Stimulated activated CD8-positive, alpha-beta memory T cell treated with anti-CD3 and anti-CD28 coated beads, Interleukin-12 subunit alpha, Interleukin-12 subunit beta, amount 100 ng/mL, for 1 hour (primary cell): Measurements from ENCODE around the gene DCDC2.
"Not testable (repeated sequence)": the region's sequence is repeated elsewhere in the genome, so short reads cannot be mapped to it uniquely, and the experiment has no call there.

Experiments used
- DNase-seq: peaks from one replicate; pipeline ENCODE4 v3.0.0-alpha.2; 2020; ENCODE audit warnings: low read depth

DCDC2 gene

DNA sequence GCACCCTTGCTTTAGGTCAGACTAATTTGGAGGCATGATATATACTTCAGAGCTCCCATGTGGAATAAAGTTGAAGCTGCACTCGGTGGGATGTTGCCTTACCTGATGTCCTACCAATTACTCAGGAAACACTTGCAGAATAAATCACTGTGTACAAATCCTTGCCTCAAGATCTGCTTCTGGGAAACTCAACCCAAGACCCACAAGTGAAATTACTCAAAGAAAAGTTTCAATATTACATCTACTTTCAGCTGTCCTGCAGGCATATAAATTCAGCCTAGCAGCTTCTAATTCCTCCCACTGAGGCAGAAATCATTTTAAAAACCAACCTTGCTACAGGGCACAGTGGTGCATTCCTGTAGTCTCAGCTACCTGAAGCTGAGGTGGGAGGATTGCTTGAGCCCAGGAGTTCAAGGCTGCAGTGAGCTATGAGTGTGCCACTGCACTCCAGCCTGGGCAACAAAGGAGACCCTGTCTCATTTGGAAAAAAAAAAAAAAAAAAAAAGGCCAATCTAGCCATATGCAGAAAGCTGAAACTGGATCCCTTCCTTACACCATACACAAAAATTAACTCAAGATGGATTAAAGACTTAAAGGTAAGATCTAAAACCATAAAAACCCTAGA is 20.7 kb upstream of the DCDC2 start:
- no peak for DNase-seq

DNA sequence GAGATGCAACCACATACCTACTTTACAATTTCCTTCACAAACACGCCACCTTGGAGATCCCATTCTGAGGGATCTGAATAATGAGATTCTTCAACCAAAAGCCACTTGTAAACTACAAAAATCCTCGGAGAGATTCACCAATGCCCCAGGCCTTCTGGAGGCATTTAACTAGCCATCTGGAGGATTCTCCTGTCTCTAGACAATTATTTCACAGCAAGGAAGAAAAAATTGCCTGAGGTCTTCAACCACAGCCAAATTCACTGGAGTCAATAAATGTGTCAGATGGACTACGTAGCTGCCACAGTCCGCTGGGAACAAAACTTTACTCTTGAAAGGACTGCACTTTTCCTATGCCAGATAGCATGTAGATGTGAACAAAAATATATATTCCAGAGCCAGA is 19.0 kb upstream of the DCDC2 start:
- DNase-seq = no peak

DNA sequence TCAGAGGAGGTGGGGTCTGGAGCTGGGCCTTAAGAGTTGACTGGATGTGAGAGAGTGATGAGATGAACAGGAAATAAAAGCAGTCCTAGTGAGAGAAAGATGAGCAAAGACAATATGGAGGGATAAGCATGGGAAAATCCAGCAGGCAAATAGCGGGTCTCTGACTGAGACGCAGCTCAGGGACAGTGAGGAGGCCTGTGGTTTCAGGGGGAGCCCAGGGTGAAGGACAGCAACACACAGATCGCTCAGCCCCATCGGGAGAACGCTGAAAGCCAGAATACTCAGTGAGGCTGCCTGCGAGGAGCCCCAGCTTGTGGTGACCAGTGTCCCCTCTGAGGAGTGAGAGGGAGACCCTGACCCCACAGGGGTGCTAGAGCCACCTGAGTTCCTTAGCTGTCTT is 16.8 kb upstream of the DCDC2 start:
- no peak for DNase-seq

DNA sequence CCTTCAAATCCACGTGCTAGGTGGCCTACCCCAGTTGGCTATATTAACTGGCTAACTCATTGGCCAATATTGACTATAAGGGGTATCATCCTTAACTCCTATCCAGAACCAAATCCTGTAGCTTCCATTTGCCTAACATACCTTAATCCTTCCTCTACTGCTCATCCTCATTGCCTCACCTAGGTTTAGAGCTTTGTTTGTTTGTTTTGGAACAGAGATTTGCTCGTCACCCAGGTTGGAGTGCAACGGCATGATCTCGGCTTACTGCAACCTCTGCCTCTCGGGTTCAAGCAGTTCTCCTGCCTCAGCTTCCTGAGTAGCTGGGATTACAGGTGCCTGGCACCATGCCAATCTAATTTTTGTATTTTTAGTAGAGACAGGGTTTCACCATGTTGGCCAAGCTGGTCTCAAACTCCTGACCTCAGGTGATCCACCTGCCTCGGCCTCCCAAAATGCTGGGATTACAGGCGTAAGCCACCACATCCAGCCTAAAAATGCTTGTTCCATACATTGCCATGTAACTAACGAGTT is 7.3 kb upstream of the DCDC2 start:
- DNase-seq = not testable (repeated sequence)

DNA sequence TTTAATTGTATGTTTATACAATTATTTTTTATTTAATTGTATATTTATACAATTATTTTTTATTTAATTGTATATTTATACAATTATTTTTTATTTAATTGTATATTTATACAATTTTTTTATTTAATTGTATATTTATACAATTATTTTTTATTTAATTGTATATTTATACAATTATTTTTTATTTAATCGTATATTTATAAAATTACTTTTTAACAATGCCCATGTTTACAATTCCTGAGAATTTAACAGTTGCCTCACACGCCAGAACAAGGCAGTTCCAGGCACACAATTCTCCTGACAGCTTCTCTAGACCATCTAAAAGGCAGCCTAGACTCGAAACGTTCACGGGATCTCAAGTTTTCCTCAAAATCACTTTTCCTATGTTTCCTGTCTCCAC is 4.5 kb upstream of the DCDC2 start:
- DNase-seq = not testable (repeated sequence)

DNA sequence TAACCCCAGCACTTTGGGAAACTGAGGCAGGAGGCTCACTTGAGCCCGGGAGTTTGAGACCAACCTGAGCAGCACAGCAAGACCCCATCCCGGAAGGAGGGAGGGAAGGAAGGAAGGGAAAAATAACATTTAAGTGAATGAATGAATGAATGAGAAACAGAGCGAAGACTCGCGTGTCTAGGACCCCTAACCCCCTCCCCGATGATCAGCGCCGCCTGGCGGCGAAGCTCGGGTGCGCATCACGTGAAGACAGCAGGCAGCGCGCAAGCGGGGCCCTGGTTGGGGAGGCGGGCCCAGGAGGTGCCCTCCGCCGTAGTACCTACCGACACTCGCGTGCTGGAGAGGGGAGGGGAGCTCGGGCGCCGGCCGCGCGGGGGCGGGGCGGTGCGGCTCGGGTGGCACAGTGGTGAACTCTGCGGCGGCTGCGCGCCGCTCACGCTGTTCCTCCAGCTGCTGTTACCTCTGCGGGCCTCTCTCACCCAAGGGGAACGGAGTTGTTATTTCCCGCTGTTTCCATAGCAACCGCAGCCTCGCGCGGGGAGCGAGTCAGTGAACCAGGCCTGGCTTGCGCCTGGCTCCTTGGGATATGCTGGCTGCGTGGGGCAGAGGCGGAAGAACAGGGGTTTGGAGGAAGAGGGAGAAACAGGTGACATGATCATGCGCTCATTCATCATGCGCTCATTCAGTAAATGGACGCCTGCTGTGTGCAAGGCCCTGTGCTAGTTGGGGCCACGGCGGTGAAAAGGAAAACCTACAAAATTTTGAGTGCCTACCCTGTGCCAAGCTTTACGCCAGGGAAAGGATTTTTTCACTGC is 2.0 kb upstream of the DCDC2 start:
- peak; percentile 51 for DNase-seq

DNA sequence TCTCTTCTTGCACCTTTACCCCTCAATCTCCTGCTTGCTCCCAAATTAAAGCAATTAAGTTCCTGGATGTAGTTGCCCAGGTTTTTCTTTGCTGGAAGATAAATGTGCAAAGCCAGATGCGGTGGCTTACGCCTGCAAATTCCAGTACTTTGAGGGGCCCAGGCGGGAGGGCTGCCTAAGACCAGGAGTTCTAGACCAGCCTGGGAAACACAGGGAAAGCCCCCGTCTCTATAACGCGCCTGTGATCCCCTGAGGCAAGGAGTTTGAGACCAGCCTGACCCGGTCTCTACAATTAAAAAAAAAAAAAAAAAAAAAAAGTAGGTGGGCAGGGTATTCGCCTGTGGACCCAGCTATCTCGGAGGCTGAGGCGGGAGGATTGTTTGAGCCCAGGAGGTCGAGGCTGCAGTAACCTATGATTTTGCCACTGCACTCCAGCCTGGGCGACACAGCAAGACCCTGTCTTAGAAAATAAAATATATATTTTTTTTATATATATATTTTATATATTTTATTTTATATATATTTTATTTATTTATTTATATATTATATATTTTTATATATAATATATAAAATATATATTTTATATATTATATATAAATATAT is 461 bp upstream of the DCDC2 start:
- no peak for DNase-seq

DNA sequence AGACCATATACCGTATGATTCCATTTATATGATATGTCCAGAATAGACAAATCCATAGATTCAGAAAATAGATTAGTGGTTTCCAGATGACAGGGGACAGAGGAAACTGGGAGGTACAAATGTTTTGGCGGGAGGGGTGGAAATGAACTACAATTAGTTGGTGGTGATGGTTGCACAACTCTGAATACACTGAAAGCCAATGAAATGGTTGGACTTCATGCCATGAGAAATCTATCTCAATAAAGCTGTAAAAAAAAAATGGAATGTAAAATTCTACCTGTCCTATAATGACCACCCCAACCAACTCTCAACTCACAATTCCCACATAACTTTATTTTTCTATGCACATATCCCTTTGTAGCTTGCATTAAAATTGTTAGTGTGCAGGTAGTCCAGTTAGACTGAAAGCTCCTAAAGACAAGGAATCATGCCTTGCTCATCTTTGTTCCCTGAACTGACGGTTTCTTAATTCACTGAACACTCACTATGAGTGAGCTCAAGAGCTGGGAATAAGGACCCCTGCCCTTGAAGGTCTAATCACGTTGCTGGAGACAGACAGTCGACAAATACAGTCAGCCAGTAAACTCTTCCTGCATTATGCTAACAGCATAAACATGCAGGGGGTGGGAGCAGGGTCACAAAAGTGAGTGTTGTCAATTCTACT is 1.4 kb downstream of the DCDC2 start:
- DNase-seq = no peak

DNA sequence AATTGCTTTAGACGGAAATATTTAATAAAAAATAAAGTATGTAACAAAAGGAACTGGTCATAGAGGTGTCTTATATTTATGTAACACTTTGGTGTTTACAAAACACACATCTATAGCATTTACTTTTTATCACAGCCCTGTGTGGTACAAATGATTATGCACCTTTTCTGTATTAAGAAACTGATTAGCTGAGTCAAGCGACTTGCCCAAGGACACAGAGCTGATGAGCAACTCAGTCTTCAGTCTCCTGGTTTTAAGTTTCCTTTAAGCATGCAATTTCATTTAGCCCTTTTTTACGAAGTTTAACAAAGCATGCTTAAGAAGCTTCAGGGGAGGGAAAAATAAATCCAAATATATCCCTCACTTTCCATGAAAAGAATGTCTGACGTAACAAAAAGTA is 2.5 kb downstream of the DCDC2 start:
- DNase-seq = no peak

DNA sequence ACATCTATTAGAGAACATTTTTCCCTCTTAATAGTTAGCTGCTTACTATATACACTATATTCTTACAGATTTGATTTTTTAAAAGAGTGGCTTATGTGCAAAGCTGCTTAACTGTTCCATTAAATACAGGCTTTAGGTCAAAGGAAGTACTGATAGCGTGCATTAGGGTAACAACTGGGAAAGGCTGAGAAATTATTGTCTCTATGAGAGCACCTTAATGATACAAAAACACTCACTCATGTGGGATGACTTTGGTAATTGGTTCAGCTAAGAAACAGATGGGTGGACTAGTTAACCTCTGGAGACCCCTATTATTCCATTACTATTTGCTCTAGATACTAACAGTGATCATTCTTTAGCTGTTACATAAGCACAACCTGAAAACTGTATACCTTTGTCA is 4.0 kb downstream of the DCDC2 start:
- no peak for DNase-seq

DNA sequence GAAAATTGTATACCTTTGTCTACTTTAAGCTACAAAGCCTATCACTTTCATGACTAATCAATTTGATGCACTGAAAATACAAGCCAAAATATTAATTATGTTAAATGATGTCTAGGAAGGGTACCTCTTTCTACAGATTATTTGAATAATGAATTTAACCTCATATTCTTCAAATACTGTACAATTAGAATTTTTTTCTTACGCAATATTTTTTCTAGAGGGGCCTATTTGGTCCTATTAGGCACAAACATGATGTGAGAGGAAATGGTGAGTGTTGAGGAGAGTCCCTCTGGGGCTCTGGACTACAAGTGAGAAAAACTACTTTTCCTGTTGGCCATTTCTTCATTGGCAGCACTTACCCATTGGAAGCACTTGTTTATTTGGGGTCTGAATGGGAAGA is 5.4 kb downstream of the DCDC2 start:
- DNase-seq = no peak

DNA sequence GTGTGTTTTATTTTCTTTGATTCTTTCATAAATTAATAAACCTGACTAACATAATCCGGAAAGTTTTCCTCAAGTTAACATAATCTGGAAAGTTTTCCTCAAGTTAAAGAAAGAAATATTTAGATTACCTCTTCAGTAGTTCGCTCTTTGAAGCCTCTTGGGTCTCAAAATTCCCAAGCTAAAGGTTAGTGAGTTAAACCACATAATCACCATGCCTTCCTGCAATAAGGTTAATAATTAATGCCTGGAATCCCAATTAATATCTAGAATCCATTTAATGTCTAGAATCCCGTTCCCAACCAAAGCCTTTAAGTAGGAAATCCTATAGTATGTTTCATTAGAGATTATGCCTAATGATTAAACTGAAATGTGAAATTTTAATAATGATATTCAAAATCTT is 12.9 kb downstream of the DCDC2 start:
- no peak for DNase-seq

DNA sequence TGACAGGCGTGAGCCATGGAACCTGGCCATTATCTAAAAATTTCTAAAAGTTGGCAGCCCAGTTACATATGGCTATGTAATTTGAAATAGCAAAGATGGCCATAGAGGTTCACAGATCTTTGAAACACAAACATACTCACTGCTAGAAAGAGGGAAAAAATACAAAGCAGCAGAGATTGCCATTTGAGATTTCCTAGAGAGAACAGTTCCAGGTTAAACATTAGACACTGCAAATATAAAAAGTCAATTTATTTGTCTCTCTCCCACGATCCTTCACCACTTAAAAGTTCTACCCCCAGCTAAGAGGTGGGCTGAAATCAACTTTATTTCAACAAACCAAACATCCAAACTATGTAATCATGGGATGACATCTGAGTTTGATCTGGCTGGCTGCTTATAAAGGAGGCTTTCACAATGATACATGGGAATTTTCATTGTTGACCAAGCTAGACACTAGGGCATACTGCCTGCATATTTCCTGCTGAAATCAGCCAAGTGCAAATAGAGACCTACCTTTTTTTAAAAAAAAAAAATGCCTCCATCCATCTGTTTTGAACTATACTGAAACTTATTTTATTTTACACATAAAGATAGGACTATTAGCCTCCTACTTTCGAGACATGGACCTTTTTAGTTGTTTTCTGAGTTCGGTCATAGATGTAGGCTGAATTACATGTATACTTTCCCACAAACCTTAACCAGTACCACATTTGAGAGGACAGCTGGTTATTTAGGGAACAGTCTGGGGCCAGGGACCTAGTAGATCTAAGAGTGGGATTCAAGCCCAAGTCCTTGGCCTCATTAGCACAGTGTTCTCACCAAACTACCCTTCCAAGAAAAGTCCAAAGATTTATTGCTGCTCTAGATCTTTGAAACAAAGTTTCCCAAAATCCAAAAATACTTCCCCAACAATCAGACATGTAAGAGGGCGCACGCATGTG is 16.6 kb downstream of the DCDC2 start:
- DNase-seq = no peak

DNA sequence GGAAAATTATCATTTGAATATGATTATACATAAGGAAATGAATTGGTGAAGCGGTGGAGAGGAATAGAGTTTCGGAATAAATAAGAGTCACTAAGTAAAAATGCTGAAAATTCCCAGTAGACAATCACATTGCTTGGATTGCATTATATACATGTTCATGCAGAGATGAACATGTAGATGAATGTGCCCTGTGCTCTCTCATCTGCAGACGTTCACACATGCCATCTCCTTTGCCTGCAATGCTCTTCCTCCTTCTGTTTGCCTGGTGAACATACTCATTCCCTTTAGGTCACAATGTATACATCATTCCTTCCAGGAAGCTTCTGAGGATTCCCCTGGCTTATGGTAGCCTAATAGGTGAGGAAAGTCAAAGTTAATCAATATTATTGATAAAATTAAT is 17.9 kb downstream of the DCDC2 start:
- DNase-seq = no peak

DNA sequence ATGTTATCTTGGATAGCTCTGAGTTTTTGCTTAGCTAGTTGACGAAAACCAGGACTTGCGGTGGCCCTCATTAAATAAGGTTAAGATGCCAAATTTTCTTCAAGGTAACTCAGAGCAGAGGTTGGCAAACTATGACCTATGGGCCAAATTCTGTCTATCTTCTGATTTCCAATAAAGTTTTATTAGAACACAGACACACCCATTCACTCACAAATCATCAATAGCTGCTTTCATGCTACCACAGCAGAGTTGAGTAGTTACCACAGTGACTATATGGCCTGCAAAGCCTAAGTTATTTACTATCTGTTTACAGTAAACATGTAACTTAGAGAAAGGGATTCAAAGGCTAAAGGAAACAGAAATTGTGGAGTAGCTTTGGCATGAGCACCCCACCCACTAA is 23.6 kb downstream of the DCDC2 start:
- DNase-seq = no peak

DNA sequence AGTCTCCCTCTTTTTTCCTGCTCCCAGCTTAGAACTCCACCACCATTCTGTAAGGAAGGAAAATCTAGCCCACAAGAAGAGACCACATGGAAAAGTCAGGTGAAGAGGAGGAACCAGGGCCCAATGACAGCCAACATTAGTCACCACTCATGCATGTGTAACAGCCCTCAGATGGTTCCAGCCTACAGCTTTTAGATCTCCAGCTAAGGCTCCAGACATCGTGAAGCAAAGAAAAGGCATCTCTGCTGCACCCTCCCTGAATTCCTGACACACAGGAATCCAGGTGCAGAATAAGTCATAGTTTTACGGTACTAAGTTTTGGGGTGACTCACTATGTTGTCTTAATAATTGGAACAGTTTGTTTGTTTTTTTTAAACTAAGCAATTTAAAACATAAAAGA is 25.5 kb downstream of the DCDC2 start:
- DNase-seq = no peak

DNA sequence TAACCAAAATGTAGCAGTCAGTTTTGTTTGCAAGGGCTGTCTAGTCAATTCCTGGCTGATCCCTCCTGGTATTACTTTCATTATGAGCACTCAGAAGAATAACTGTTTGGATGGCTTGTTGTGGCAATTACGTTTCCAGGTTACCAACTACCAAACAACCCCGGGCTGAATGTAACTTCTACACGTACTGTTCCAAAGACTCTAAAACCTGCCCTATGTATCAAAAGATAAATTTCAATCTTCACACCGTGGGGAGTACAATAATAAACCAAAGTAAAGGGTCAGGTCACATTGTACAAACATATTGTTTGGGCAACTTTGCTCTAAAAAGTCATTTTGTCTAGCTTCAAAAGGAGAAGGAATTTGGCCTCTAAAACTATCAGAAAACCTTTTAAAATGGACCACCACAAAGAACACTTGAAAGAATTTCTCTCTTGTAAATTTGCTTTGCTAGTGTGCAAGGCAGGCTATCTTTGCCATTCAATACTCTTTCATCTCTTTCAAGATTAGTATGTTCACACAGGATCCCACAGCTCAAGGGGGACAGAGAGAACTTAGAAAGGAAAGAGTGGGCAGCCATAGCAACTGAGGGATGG is 27.6 kb downstream of the DCDC2 start:
- DNase-seq = no peak

DNA sequence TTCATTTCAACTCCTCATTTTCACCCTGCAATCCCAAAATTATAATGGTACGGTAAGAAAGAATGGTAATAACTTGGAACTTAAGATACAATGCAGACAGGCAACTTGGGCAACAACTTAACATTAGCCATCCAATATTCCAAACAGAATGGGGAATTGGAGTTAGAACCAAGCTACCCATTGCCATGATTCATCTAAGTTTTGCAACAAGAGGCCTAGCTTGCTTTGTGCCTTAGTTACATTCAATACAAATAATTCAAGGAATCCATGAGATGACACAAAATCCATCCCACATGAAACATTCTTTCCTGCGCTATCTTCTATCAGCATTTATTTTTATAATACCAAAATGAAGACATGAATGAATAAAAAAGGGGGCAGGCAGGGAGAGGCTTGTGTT is 28.4 kb downstream of the DCDC2 start:
- DNase-seq = no peak

DNA sequence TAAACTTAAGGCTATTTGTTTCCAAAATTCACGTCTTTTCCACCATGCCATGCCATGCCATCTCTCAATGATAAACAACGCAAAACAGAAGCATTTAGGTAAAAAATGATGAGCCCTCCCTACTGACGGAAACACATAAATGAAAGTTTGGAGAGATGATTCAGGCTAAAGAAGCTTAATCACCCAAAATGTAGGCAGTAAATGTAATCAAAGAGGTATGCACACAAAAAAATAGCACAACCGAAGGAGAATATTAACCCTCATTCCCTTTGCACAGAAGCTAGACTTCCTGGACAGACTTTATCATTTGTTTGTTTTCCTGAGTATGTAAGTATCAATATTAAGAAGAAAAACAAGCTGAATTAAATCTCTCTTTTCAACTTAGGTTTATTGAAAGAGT is 28.8 kb downstream of the DCDC2 start:
- DNase-seq = no peak

DNA sequence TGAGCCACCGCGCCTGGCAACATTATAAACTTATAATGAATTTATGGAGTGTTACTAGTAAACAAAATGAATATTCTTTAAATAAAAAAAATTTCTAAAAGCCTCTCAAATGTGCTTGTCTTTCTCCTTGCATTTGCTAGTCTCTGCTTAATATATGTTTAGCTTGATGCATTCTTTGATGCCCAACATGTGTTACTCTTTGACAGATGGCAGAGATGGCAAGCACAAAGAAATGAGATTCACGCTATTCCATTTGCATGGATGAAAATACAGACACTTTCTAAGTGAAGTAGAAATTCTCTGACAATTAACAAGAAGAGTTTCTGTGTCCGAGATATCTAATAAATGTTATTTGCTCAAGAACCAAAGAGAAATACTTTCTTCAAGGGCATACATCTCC is 30.1 kb downstream of the DCDC2 start:
- DNase-seq = no peak

DNA sequence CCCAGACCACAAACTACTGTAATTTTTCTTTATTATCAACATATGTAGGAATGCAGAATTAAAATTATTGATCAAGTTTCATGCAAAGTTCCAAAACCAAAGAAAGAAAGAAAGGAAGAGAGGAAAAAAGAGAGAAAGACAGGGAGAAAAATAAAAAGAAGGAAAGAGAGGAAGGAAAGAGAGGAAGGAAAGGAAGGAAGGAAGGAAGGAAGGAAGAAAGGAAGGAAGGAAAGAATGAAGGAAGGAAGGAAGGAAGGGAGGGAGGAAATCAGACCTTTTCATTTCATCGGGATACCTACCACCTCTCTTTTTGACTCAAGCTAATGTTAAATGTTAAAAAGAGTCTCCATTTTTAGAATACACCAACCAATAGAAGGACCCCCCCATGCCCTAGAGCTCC is 31.9 kb downstream of the DCDC2 start:
- no peak for DNase-seq
